Activated effector memory CD4-positive, alpha-beta T cell treated with anti-CD3 and anti-CD28 coated beads, Interleukin-2, amount 50 U/mL, for 16 hours (primary cell): Measurements from ENCODE around the gene COL27A1.

ENCODE experiments used
- DNase-seq: peaks from one replicate; pipeline ENCODE4 v3.0.0-alpha.2; 2020

COL27A1 gene

GRCh38 chr9:114169029-114169951 is 14.0 kb downstream of the COL27A1 start:
- no peak for DNase-seq

- DNase-seq = no peak
Measured at GRCh38 chr9:114169952-114170770, 14.8 kb downstream of the COL27A1 start.

- no peak for DNase-seq
Measured at GRCh38 chr9:114170771-114171461, 15.6 kb downstream of the COL27A1 start.

- no peak for DNase-seq
Measured at GRCh38 chr9:114171500-114171899, 16.2 kb downstream of the COL27A1 start.

GRCh38 chr9:114172981-114173833 is 17.9 kb downstream of the COL27A1 start:
- DNase-seq = no peak

GRCh38 chr9:114174557-114174875 is 19.2 kb downstream of the COL27A1 start:
- DNase-seq = no peak

GRCh38 chr9:114174876-114175771 is 19.8 kb downstream of the COL27A1 start:
- DNase-seq = no peak

GRCh38 chr9:114176624-114177291 is 21.4 kb downstream of the COL27A1 start:
- no peak for DNase-seq

GRCh38 chr9:114177423-114178064 is 22.2 kb downstream of the COL27A1 start:
- no peak for DNase-seq

GRCh38 chr9:114178076-114178475 is 22.7 kb downstream of the COL27A1 start:
- no peak for DNase-seq

GRCh38 chr9:114178756-114179450 is 23.6 kb downstream of the COL27A1 start:
- DNase-seq = no peak

GRCh38 chr9:114179516-114179915 is 24.2 kb downstream of the COL27A1 start:
- DNase-seq = no peak

- DNase-seq = no peak
Measured at GRCh38 chr9:114180696-114181606, 25.6 kb downstream of the COL27A1 start.

GRCh38 chr9:114181607-114182409 is 26.5 kb downstream of the COL27A1 start:
- DNase-seq = no peak

GRCh38 chr9:114183006-114183405 is 27.7 kb downstream of the COL27A1 start:
- DNase-seq = no peak

GRCh38 chr9:114184071-114184470 is 28.7 kb downstream of the COL27A1 start:
- DNase-seq = no peak

GRCh38 chr9:114184866-114185265 is 29.5 kb downstream of the COL27A1 start:
- DNase-seq = no peak
